A549 (cell line): ENCODE data around the gene MGAT5.

Experiments
- ESRRA ChIP-seq: fragments of 150-350 bp; IDR thresholded peaks from 2 replicates; pipeline ENCODE4 v1.6.1; 2014; ENCODE audit warnings: mild to moderate bottlenecking, low read length, borderline replicate concordance
- FOSB ChIP-seq: fragments of 250-450 bp; sonication (Bioruptor Pico); IDR thresholded peaks from 2 replicates; pipeline ENCODE4 v1.5.0; 2020; ENCODE audit warnings: mild to moderate bottlenecking, moderate library complexity
- HDAC2 ChIP-seq: fragments of 200-600 bp; sonication (generic); IDR thresholded peaks from 2 replicates; pipeline ENCODE4 v1.6.1; 2016
- KDM1A ChIP-seq: fragments of 200-600 bp; sonication (generic); IDR thresholded peaks from 2 replicates; pipeline ENCODE4 v1.6.1; 2016; ENCODE audit warnings: low read depth, mild to moderate bottlenecking
- NR3C1 ChIP-seq: fragments of >200 bp; sonication (Bioruptor Twin); formaldehyde crosslinking; IDR thresholded peaks from 3 replicates; pipeline ENCODE4 v1.6.1; 2017
- POLR2A ChIP-seq: IDR thresholded peaks from 2 replicates; pipeline ENCODE4 v1.6.1; 2012; ENCODE audit warnings: mild to moderate bottlenecking, low read length
- RAD21 ChIP-seq, 2 experiments: fragments of >200 bp in 1 of 2; sonication (Bioruptor Twin) in 1 of 2; formaldehyde crosslinking in 1 of 2; IDR thresholded peaks in 1 of 2; conservative IDR thresholded peaks in 1 of 2; 2 replicates in 1 of 2; 3 replicates in 1 of 2; pipeline ENCODE4 v1.6.1; 2012 to 2018; ENCODE audit warnings: inconsistent platforms in 1 of 2
- RCOR1 ChIP-seq: fragments of 150-350 bp; IDR thresholded peaks from 2 replicates; pipeline ENCODE4 v1.6.1; 2014; ENCODE audit warnings: antibody characterized with exemption, low read length, low read depth
- TF ChIP-seq, protein P1 (sequence below): fragments of >200 bp; sonication (Bioruptor Twin); formaldehyde crosslinking; IDR thresholded peaks from 3 replicates; pipeline ENCODE4 v1.5.1; 2016
- TF ChIP-seq, protein P2 (sequence below): fragments of 200-600 bp; sonication (generic); IDR thresholded peaks from 2 replicates; pipeline ENCODE4 v1.6.1; 2016; ENCODE audit warnings: antibody characterized with exemption, mild to moderate bottlenecking, moderate library complexity
- TF ChIP-seq, protein P3 (sequence below): IDR thresholded peaks from 2 replicates; pipeline ENCODE4 v1.6.1; 2012

DNA sequence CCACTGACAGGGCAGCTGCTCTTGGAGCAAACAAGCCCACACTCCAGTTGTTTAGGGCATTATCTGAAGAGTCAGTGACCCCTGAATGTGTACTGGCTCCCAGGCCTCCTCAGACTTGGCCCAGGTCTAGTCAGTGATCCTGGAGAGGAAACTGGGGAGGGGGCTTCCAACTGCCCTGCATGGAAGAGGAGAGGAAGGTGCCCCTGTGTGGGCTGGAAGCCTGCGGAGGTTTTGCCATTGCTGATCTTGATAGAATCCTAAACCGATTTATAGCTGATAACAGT lies 197.4 kb downstream of the MGAT5 start:
- TF ChIP-seq POLR2A: no peak
- TF ChIP-seq RCOR1: no peak
- TF ChIP-seq, protein P1, sequence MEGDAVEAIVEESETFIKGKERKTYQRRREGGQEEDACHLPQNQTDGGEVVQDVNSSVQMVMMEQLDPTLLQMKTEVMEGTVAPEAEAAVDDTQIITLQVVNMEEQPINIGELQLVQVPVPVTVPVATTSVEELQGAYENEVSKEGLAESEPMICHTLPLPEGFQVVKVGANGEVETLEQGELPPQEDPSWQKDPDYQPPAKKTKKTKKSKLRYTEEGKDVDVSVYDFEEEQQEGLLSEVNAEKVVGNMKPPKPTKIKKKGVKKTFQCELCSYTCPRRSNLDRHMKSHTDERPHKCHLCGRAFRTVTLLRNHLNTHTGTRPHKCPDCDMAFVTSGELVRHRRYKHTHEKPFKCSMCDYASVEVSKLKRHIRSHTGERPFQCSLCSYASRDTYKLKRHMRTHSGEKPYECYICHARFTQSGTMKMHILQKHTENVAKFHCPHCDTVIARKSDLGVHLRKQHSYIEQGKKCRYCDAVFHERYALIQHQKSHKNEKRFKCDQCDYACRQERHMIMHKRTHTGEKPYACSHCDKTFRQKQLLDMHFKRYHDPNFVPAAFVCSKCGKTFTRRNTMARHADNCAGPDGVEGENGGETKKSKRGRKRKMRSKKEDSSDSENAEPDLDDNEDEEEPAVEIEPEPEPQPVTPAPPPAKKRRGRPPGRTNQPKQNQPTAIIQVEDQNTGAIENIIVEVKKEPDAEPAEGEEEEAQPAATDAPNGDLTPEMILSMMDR: no peak
- TF ChIP-seq, protein P2, sequence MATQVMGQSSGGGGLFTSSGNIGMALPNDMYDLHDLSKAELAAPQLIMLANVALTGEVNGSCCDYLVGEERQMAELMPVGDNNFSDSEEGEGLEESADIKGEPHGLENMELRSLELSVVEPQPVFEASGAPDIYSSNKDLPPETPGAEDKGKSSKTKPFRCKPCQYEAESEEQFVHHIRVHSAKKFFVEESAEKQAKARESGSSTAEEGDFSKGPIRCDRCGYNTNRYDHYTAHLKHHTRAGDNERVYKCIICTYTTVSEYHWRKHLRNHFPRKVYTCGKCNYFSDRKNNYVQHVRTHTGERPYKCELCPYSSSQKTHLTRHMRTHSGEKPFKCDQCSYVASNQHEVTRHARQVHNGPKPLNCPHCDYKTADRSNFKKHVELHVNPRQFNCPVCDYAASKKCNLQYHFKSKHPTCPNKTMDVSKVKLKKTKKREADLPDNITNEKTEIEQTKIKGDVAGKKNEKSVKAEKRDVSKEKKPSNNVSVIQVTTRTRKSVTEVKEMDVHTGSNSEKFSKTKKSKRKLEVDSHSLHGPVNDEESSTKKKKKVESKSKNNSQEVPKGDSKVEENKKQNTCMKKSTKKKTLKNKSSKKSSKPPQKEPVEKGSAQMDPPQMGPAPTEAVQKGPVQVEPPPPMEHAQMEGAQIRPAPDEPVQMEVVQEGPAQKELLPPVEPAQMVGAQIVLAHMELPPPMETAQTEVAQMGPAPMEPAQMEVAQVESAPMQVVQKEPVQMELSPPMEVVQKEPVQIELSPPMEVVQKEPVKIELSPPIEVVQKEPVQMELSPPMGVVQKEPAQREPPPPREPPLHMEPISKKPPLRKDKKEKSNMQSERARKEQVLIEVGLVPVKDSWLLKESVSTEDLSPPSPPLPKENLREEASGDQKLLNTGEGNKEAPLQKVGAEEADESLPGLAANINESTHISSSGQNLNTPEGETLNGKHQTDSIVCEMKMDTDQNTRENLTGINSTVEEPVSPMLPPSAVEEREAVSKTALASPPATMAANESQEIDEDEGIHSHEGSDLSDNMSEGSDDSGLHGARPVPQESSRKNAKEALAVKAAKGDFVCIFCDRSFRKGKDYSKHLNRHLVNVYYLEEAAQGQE: no peak
- TF ChIP-seq HDAC2: no peak
- no peak for TF ChIP-seq KDM1A
- TF ChIP-seq FOSB (CRISPR knock-in tag): no peak
- TF ChIP-seq RAD21 (conservative IDR thresholded peaks at IDR 0.05 in 1 of 2, IDR thresholded peaks at IDR 0.05 in 1 of 2): no peak
- TF ChIP-seq ESRRA: no peak
- TF ChIP-seq, protein P3, sequence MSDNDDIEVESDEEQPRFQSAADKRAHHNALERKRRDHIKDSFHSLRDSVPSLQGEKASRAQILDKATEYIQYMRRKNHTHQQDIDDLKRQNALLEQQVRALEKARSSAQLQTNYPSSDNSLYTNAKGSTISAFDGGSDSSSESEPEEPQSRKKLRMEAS: no peak
- TF ChIP-seq NR3C1: no peak
